GDM1 (cell line): ENCODE results near the gene MPDZ.

Experiments
- DNase-seq: peaks from one replicate; lab custom pipeline; 2025; lab: John Stamatoyannopoulos, UW

MPDZ gene, protein sequence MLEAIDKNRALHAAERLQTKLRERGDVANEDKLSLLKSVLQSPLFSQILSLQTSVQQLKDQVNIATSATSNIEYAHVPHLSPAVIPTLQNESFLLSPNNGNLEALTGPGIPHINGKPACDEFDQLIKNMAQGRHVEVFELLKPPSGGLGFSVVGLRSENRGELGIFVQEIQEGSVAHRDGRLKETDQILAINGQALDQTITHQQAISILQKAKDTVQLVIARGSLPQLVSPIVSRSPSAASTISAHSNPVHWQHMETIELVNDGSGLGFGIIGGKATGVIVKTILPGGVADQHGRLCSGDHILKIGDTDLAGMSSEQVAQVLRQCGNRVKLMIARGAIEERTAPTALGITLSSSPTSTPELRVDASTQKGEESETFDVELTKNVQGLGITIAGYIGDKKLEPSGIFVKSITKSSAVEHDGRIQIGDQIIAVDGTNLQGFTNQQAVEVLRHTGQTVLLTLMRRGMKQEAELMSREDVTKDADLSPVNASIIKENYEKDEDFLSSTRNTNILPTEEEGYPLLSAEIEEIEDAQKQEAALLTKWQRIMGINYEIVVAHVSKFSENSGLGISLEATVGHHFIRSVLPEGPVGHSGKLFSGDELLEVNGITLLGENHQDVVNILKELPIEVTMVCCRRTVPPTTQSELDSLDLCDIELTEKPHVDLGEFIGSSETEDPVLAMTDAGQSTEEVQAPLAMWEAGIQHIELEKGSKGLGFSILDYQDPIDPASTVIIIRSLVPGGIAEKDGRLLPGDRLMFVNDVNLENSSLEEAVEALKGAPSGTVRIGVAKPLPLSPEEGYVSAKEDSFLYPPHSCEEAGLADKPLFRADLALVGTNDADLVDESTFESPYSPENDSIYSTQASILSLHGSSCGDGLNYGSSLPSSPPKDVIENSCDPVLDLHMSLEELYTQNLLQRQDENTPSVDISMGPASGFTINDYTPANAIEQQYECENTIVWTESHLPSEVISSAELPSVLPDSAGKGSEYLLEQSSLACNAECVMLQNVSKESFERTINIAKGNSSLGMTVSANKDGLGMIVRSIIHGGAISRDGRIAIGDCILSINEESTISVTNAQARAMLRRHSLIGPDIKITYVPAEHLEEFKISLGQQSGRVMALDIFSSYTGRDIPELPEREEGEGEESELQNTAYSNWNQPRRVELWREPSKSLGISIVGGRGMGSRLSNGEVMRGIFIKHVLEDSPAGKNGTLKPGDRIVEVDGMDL (N-terminal part only)

DNA sequence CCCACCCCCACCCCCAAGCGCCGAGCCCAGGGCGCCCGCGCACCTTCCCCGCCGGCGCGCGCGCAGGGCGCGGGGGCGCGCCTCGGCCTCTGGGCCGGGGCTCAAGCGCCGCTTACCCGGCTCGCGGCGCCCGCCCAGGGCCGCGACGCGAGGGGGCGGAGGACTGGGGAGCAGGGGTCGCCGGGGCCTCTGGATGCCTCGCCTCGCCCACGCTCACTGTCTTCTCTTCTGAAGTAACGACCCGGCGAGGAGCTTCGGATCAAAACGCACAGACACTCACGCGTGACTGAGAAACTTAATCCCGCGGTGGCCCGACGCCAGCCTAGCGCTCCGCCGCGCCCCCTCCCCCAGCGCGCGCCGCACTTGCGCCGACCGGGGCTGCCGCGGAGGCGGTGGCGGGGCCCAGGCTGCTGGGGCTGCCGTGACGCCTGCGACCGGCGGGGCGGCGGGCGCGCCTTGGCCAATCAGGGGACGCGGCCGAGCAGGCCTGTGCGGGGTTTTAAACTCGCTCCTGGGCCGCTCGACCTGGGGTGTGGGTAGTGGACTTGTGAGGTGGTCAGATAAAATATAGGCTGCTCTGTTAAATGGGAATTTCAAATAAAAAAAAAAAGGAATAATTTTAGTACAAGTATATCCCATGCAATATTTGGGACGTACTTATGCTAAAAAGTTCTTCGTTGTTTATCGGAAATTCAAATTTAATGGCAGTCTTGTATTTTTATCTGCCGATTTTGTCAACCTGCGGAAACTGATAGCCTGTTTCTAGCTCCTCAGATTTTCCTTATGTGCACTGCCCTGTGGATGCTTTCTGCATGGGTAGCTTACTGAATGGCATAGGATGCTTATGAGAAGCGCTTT lies at the start of gene MPDZ:
Gene MPDZ (minus strand): TSS at position 409 of the 858 bp plus-strand sequence. CDS start 29,377 bp downstream, outside the sequence.
- no peak for DNase-seq

DNA sequence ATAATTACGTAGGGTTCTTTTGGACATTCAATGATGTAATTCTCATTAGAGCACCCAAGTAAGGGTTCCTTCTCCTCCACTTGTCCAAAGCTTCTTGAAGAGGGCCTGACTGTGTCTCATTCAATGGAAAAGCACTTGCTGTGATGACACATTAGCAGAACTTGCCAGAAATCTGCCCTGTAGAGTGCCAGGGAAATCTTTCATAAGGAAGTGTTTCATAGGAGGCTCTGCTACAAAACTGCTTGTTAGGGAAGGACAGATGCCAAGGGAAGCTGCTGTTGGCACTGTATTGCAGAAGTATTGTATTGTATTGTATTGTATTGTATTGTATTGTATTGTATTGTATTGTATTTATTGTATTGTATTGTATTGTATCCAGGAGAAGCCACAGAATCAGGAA lies 45.5 kb upstream of the MPDZ start:
- DNase-seq = no peak

DNA sequence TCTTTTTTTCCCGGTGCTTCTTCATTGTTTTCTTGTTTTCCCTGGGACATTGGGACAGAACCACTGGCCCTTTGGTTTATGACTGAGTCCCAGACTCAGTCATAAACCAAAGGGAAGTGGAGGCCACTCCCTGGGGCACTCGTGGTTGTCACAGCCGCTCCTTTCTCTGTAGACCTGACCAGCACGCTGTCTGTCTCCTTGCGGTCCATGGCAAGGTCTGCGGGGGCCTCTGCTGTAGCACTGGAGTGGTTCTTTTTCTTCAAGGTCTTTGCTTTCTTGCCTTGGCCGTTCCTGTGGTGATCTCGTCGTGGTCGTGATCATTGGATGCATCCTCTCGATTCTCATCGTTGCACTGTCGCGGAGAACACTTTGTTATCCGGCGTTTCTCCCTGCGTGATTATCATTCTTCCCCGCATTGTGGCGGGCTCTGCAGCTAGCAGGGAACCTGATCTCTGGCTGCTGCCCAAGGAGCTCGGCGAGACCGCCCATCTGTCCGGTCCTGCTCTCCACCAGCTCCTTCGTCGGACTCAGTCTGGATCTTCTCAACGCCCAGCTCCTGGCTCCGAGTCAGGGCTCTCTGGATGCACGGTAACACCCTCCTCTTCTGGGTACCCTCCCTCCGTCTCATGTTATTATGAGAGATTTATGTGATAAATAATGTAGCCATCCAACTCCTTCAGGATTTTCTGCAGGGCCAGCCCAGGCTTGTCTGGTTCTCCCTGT lies 43.5 kb upstream of the MPDZ start:
- no peak for DNase-seq

DNA sequence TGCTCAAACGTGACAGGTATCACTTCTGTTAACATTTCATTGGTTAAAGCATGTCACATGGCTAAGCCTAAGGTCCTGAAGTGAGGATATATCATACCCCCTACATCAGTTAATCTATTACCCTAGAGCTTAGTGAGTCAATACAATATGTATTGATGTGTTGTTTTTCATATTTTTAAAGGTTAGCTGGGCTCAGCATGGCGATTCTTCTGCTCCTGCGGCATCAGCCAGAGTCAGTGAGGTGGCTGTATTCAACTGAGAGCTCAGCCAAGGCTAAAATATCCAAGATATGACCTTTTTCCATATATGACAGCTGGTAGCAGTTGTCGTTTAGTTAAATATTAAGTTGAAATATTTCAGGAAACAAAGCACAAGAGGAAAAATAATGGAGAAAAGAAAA lies 38.5 kb upstream of the MPDZ start:
- DNase-seq = no peak

DNA sequence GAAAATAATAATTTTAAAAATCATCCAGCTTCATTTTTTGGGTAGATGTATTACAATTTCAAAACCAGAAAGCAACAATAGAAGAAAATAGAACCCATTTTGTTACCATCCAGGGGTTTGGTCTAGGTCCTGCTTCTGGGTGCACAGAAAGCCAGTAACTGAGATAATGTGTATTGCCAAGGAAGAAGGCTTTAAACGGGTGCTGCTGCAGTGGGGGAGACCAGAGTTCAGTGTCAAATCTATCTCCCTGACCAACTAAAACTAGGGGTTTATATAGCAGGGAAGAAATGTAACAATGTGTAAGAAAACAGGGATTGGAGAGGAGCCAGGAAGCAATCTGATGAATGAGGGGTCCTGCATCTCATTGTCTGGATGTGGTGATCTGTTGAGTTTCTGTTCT lies 17.5 kb upstream of the MPDZ start:
- no peak for DNase-seq

DNA sequence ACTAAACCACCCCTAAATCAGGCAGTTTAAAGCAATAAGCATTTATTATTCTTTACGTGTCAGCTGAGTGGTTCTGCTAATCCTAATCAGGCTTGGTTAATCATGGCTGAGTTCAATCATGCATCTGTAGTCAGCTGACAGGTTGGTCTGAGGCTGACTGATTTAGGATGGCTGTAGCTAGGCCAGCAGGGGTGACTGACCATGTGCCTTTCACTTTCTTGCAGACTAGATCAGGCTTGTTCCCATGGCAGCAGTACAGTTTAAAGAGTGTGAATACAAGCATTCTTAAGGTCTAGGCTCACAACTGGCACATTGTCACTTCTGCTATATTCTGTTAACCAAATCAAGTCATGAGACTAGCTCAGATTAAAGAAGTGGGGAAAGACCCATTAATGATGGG lies 16.1 kb upstream of the MPDZ start:
- DNase-seq = no peak

DNA sequence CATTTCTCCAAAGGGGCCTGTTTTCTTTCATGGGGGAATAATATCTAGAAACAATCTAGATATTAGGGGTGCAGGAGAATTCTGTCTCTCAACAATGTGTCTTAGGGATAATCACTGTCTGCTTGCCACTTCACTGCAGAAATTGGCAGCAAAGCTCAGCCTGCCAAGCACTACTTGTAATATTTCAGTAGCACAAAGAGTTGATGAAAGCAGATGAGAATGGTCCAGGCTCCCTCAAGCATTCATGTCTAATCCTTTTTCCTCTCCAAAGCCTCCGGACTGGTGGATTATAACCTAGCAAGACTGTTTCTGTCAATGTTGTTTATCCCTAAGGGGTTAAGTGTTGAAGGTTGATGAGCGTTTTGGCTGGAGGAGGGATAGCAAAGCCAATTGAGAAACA lies 13.3 kb upstream of the MPDZ start:
- no peak for DNase-seq

DNA sequence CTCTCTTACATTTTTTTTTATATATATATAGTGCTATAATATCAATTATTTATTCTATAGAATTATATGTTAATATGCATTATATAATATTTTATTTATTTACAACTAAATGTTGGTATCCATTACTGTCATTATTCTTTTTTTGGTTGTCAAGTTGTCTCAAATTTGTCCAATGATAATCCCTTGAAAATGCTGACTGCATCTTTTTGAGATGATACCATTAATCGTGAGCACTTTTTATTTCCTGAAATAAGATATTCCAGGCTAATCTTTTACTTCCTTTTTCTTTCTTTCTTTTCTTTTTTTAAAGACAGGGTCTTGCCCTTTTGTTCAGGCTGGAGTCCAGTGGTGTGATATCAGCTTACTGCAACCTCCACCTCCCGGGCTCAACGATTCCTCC lies 12.7 kb upstream of the MPDZ start:
- no peak for DNase-seq

DNA sequence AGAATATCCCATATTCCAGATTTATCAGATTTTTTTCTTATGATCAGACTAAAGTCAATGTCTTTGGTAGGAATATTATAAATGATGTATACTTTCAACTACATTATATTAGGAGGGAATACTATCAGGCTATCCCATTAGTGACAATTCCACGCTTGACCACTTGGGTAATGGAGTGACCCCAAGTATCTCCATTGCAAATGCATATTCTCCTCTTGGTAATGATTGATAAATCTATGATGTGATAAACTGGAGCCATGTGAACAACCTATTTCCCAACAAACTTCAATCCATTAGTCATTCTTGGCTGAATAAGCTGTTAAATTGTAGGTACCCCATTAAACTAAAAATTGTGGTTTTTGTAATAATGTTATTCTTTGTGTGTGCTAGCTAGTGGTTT lies 12.2 kb upstream of the MPDZ start:
- no peak for DNase-seq

DNA sequence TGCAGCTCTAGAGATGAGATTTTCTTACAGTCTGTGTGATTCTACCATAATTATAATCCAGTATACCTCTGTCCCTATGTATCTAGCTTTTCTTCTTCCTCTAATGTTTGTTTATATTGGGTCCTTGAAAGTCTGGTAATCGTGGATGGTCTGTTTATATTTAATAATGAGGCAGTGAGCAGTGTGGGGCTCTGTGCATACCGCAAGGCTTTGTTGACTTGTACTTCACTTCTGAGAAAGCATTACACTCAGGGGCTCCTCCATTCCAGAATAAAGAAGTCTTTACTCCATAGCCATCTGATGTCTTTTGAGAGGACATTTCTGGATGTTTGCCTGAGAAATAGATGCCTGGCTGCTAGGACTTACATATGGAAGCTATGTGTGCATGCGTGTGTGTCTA lies 4.5 kb upstream of the MPDZ start:
- DNase-seq = no peak

DNA sequence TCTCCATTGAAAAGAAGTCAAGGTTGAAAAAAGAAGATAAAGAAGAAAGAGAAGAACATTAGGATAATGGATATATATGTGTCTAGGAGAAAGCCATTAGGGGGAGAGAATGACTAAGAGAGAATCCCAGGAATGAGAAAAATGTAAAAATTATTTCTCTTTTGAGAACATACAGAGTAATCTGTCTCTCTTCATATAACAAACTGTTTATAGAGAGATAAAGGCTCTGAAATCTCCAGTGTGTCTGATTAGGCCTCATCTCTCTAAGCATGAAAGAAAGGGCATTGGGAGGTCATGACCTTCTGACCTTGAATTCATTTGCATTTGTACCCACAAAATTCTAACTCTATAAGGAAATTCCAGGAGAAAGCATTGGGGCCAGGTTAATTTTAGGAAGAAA lies 3.5 kb upstream of the MPDZ start:
- DNase-seq = no peak

DNA sequence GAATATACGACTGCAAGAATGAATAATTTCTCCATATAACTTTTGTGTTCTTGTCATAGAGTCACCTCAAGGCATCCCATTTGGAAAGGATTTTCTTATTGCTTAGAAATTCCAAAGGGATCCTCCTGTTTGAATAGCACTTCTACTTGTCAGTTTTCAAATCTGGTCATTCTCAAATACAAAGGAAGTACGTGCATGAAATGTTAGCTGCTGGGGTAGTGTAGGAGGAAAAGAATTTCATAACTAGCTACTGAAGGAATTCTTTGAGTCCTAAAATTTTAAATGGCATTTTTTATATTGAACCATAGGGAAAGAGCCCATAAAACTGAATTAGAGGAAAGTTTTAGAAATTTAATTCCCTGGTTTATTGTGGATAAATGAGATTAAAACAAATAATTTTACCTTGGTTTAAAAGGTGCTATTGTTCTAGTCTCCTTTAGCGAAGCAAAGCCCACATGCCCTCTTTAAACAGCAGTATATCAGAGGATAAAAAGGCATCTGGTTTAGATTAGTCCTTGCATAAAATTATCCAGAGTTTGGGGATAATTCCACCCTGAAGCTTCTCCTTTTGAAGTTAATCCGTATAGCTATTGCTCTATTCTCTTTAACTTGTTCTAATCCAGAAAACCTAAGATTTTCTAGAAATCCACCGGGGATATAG lies 2.0 kb upstream of the MPDZ start:
- DNase-seq = no peak

DNA sequence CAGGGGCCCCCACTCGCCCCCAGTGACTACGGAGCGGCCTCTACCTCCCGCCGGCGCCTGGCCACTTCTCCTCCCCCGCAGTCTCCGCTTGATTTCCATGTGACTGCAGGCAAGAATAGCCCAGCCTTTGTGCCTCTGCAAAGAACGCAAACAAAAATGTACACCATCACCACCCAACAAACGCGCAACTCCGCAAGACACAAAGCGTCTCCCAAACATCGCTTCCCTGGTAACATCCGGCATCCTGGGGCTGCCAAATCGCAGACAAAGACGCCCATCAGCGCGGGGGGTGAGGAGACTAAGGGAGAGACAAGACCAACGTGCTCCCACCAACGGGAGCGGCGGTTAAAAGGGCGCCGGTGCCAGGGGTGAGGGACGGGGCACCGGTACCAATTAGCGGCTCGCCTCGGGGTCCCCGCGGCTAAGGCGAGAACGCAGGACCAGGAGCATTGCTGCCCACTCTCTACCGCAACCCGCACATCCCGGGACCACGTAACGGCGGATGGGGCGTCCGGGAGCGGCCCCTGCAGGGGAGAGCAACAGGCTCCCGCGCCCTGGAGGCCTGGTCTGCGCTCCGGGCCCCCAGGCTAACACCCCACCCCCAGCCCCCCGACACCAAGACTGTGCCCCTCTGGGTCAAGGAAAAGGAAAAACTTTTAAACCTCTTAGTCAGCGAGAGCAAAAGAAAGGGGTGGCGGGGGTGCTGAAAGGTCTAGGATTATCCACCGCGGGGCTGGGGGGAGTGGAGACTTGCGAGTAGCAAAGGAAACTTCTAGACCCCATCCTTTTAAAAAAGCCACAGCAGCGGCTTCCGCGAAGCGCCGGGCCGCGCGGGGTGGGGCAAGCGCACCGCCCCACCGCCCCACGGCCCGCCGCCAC lies 885 bp downstream of the MPDZ start:
- no peak for DNase-seq

DNA sequence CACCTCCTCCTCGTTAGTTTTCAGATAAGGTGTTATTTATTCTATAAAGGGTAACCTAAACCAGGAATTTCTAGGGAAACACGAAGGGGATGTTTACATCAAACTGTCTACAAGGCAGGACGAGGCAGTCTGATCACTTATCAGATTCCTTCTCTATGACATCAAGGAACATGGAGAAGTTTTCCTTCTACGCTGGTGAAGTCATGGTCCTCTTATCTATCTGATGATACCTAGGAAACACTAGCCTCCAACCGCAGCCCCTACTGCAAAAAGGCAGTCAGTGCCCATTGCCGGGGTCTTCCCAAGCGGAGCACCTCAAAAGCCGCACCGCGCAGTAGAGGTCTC lies 1.5 kb downstream of the MPDZ start:
- DNase-seq = no peak

DNA sequence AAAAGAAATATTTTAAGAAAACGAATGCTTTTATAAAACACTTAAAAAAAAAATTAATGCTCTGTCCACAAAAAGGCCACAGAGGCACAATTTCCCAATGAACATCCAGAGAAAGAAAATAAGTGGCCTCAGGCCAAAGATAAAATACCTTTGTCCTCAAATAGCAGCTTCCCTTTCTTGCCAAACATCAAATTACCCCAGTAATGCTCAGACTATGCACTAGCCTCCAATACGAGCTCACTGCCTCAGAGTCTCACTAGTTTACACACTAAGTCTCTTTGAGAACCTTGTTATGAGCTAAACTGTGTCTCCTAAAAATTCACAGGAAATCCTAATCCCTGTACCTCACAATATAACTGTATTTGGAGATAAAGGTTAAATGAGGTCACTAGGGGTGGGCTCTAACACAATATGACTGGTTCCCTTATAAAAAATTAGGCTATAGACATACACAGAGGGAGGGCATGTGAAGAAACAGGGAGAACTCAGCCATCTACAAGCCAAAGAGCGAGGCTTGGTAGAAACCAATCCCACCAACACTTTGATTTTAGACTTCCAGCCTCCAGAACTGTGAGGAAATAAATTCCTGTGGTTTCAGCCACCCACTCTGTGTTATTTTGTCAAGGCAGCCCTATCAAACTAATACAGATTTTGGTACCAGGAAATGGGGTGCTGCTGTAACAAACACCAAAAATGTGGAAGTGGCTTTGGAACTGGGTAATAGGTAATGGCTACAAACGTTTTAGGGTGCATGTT lies 4.4 kb downstream of the MPDZ start:
- no peak for DNase-seq

DNA sequence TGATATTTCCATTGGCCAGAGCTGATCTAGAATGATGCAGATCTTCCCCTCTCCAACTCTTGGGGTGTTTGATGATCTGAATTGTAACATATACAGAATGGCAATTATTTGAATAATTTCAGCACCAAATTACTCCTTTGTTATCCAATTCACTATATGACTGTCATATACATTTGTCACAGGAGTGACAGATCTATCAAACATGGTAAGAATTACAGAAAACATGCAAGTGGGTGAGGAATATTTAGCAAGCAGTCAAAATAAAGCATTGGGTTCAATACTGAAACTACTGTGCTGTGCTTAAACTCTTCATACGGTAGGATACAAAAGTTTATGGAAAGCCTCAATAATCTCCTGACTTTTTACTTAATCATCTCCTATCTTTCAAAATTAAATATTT lies 8.8 kb downstream of the MPDZ start:
- no peak for DNase-seq

DNA sequence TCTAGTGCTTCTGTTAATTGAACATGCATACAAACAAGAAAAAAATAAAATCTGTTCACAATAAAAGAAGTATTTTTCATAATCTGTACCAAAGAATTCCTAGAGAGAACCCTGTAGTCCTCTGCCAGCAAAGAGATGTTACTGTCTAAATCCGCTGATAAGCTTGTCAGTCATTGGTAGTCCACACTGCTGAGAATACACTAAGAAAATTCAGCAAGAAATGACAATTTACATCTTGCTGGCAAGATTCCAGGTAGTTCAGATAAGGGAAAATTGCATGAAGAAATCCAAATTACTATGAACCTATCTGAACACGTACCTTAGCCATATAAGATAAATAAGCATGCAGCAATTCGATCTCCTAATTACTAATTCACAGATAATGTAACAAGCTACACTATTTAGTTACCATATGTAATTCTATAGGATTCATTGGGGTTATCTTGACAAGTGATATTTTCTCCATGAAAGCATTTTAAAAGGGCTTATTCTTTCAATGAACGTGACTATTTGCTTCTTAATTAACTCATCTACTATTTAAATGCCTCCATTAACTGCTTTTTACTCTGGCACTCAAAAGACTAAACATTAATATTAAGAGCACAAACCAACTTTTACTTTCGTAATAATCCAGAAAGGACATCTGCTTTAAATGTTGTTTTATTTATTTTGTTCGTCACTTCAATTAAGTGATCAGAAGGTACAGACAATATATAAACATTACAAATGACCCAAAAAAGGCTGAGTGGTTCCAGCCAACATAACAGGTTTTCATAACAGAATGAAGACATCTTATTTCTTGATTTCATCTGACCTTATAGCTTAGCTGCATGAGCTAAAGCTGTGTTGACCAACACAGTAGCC lies 9.7 kb downstream of the MPDZ start:
- no peak for DNase-seq

DNA sequence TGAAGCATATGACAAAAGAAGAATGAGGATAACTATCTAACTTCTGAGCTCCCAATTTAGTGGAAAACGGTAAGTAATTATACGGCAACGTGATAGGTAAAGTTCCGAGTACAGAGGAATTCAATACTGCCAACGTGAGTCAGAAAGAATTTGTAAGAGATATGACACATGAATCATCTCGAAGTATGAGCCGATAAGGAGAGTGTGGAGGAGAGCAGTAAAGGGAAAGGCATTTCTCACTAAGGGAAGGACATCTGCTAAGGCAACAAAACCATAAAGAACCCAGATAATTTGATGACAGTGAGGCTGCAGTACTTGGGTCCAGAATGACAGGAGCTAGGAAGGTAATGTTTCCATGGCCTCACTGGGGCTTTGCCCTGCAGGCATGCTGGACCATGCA lies 11.0 kb downstream of the MPDZ start:
- no peak for DNase-seq
